ENCODE results near the gene CREBRF. TPM values are rescaled to one million over a fixed set of nuclear protein-coding genes. Genes with fewer than 3 reads are reported as not detected.

Gene CREBRF
- polyA plus RNA-seq, 3 donors, result 23.1 to 27.6 (median 23.6) TPM

DNA sequence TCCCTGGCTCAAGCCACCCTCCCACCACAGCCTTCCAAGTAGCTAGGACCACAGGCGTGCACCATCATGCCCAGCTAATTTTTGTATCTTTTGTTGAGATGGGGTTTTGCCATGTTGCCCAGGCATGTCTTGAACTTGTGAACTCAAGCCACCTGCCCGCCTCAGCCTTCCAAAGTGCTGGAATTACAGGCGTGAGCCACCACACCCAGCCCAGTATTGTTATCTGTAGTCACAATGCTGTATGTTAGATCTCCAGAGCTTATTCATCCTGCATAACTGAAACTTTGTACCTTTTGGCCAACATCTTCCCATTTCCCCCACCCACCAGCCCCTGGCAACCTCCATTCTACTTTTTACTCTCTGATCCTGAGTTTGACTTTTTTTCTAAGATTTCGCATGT is 37.5 kb downstream of the CREBRF start:
- H3K27ac Mint-ChIP-seq, result peak overlapping the region in 4 of 7 donors; percentile 21 to 70 (median 46)

DNA sequence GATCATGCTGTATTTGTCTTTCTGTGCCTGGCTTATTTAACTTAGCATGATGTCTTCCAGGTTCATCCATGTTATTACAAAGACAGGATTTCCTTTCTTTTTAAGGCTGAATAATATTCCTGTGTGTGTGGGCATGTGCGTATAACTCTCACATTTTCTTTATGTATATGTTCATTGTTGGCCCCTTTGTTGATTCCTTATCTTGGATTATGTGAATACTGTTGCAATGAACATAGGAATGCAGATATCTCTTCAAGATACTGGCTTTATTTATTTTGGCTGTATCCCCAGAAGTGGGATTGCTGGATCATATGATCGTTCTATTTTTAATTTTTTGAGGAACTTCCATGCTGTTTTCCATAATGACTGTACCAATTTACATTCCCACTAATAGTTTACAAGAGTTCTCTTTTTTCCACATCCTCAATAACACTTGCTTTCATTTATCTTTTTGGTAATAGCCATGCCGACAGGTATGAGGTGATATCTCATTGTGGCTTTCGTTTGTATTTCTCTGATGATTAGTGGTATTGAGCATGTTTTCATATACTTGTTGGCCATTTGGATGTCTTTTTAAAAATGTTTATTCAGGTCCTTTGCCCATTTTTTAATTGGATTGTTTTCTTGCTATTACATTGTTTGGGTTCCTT is 38.0 kb downstream of the CREBRF start:
- H2AFZ ChIP-seq (ENCODE audit: insufficient read depth, low read depth, low read length, poor library complexity, severe bottlenecking), result no peak overlapping the region
- intact Hi-C loops (cut with micrococcal nuclease), result no loop called here
- peaks cover 5% of the 10 kb centered on the region for H3K79me2 ChIP-seq (ENCODE audit: insufficient read depth, low read length)
- no peaks in the 10 kb centered on the region for H3K9me3 ChIP-seq (replicated peaks in 1 of 2; ENCODE audit: control insufficient read depth in 1 of 2, insufficient read depth in 1 of 2, low read length in 2 of 2)
- H3K27me3 ChIP-seq (ENCODE audit: control insufficient read depth in 2 of 2, insufficient read depth in 2 of 2, low read length in 2 of 2), result no peaks in the 10 kb centered on the region
- Mint-ChIP-seq H3K9me3 (peaks cover 0 to 1% (median 0%) of the 10 kb centered on the region in 7 donors), H3K4me1 (peaks cover 21% of the 10 kb centered on the region), H3K4me3 (no peak overlapping the region), H3K36me3 (peaks cover 30 to 40% of the 10 kb centered on the region in 2 donors), H3K27ac (peak overlapping the region in 1 of 7 donors; percentile 21), H3K27me3 (ENCODE audit: low read depth in 3 of 3) (no peaks in the 10 kb centered on the region)
- no peak overlapping the region for H3K4me2 ChIP-seq (replicated peaks; ENCODE audit: extremely low read depth, low read length, poor library complexity, severe bottlenecking)
- no CpG with 5 or more reads among the region's 4 CpGs for WGBS (ENCODE audit: insufficient coverage)
- no peak for DNase-seq
- TF ChIP-seq CTCF (IDR thresholded peaks at IDR 0.05), result no peak
- peaks cover 98% of the 10 kb centered on the region for H4K20me1 ChIP-seq (ENCODE audit: insufficient read depth, low read length)
- H3K4me3 ChIP-seq (replicated peaks in 1 of 3; ENCODE audit: low read depth in 2 of 3, low read length in 3 of 3), result no peak overlapping the region
- no peaks in the 10 kb centered on the region for H3K4me1 ChIP-seq (ENCODE audit: control insufficient read depth in 1 of 2, insufficient read depth in 2 of 2, low read length in 2 of 2)
- no peak overlapping the region for H3K27ac ChIP-seq (ENCODE audit: low read depth in 1 of 2, low read length in 2 of 2)
- no peak overlapping the region for H3K9ac ChIP-seq (ENCODE audit: insufficient read depth, low read length, poor library complexity, severe bottlenecking)
- peaks cover 22 to 36% of the 10 kb centered on the region in 2 donors for H3K36me3 ChIP-seq (replicated peaks in 1 of 2; ENCODE audit: control insufficient read depth in 1 of 2, insufficient read depth in 2 of 2, low read length in 2 of 2)

More for the DNA sequence above, 37.5 kb downstream of the CREBRF start:
- no peak overlapping the region for H3K27ac ChIP-seq (ENCODE audit: low read depth in 1 of 2, low read length in 2 of 2)
- H3K4me1 ChIP-seq (ENCODE audit: control insufficient read depth in 1 of 2, insufficient read depth in 2 of 2, low read length in 2 of 2), result no peaks in the 10 kb centered on the region
- no peak overlapping the region for H3K4me2 ChIP-seq (replicated peaks; ENCODE audit: extremely low read depth, low read length, poor library complexity, severe bottlenecking)
- no peak for TF ChIP-seq CTCF (IDR thresholded peaks at IDR 0.05)
- Mint-ChIP-seq H3K36me3 (peaks cover 30 to 44% of the 10 kb centered on the region in 2 donors), H3K9me3 (no peaks in the 10 kb centered on the region), H3K4me1 (peaks cover 18% of the 10 kb centered on the region), H3K4me3 (no peak overlapping the region), H3K27me3 (ENCODE audit: low read depth in 3 of 3) (no peaks in the 10 kb centered on the region)
- H4K20me1 ChIP-seq (ENCODE audit: insufficient read depth, low read length), result peaks cover 93% of the 10 kb centered on the region
- no peak overlapping the region for H3K9ac ChIP-seq (ENCODE audit: insufficient read depth, low read length, poor library complexity, severe bottlenecking)
- intact Hi-C loops (cut with micrococcal nuclease), result no loop called here
- H3K27me3 ChIP-seq (ENCODE audit: control insufficient read depth in 2 of 2, insufficient read depth in 2 of 2, low read length in 2 of 2), result no peaks in the 10 kb centered on the region
- H3K9me3 ChIP-seq (replicated peaks in 1 of 2; ENCODE audit: control insufficient read depth in 1 of 2, insufficient read depth in 1 of 2, low read length in 2 of 2), result no peaks in the 10 kb centered on the region
- WGBS (ENCODE audit: insufficient coverage), result 100% methylated on average over 1 of the region's 4 CpGs
- H3K79me2 ChIP-seq (ENCODE audit: insufficient read depth, low read length), result peaks cover 5% of the 10 kb centered on the region
- no peak for DNase-seq
- H3K4me3 ChIP-seq (replicated peaks in 1 of 3; ENCODE audit: low read depth in 2 of 3, low read length in 3 of 3), result no peak overlapping the region
- no peak overlapping the region for H2AFZ ChIP-seq (ENCODE audit: insufficient read depth, low read depth, low read length, poor library complexity, severe bottlenecking)
- peaks cover 24 to 38% of the 10 kb centered on the region in 2 donors for H3K36me3 ChIP-seq (replicated peaks in 1 of 2; ENCODE audit: control insufficient read depth in 1 of 2, insufficient read depth in 2 of 2, low read length in 2 of 2)

Data from CD14-positive monocyte (primary cell).